Left kidney (tissue), 8 donors: ENCODE results near the gene GJD2. TPM values are rescaled to one million over a fixed set of nuclear protein-coding genes. Genes with fewer than 3 reads are reported as not detected.

Experiments
- DNase-seq: peaks from one replicate; pipeline ENCODE4 v3.0.0-alpha.2; 2013
- long read RNA-seq, 8 donors: transcript quantifications; one replicate each; lab custom pipeline, GENCODE V29; 2026
- polyA plus RNA-seq: library from polyadenylated mRNA; unstranded; fragments of 120-200 nt; gene quantifications from one replicate; pipeline ENCODE4 v1.2.1, GENCODE V29; 2013; ENCODE audit not compliant: insufficient read length

The GJD2 gene
- not detected for polyA plus RNA-seq
- long read RNA-seq, donor 1: 0 reads
- long read RNA-seq, donor 2: 0 reads
- long read RNA-seq, donor 3: 0 reads
- long read RNA-seq, donor 4: 0 reads
- long read RNA-seq, donor 5: 0 reads
- long read RNA-seq, donor 6: 0 reads
- long read RNA-seq, donor 7: 0 reads
- long read RNA-seq, donor 8: 0 reads

DNA sequence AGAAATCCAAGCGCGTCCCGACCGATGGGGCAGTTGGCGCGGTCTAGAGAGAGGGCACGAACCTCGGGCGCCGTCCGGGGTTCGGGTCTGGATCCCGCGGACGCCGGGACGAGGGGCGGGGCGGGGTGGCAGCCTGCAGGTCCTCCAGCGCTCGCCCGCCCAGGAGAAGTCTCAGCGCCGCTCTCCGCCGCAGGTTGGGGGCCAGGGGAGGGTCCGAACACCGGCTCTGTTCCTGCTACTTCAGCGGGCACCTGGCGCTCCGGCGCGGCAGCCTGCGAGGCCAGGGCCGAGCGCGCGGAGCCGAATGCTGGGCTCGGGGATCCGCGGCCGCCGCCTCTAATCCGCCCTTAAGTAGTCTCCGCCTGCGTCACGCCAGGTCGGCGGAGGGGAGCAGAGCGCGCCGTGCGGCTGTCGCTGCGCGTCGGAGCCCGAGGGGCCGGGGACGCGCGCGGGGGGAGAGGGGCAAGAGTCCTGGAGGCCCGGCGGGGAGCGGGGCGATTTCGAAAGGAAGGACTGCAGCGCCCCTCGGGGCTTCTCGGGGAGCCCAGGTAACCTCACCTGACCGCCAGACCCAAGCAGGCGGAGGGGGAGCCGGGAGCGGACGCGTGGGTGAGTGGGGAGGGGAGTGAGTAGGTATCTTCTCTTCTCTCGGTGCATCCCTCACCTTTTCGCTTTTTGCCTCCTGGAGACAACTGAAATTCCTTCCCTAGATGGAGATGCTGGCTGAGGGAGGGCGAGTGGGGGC is at the start of gene GJD2:
Gene GJD2, minus strand, starts transcription at position 325 of the 745 bp plus-strand sequence. CDS start 510 bp downstream, outside the sequence.
- DNase-seq: peak; percentile 13

DNA sequence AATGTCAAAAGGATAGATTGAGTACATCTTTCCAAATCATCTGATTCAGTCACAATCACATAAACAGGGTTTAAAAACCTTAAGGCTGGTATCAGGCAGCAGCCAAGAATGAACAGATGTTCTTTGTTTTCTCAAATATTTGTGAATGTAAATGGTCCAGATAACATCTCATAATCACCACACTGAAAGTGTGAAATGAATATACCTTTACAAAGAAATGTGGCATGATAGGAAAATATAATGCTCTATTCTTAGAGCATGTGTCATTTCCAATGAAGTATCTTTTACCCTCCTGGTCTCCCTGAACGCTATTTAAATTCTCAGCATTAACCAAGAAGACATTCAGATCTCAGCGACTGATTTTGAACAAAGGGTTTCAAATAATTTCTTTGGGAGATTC is 49.3 kb upstream of the GJD2 start:
- DNase-seq: no peak

DNA sequence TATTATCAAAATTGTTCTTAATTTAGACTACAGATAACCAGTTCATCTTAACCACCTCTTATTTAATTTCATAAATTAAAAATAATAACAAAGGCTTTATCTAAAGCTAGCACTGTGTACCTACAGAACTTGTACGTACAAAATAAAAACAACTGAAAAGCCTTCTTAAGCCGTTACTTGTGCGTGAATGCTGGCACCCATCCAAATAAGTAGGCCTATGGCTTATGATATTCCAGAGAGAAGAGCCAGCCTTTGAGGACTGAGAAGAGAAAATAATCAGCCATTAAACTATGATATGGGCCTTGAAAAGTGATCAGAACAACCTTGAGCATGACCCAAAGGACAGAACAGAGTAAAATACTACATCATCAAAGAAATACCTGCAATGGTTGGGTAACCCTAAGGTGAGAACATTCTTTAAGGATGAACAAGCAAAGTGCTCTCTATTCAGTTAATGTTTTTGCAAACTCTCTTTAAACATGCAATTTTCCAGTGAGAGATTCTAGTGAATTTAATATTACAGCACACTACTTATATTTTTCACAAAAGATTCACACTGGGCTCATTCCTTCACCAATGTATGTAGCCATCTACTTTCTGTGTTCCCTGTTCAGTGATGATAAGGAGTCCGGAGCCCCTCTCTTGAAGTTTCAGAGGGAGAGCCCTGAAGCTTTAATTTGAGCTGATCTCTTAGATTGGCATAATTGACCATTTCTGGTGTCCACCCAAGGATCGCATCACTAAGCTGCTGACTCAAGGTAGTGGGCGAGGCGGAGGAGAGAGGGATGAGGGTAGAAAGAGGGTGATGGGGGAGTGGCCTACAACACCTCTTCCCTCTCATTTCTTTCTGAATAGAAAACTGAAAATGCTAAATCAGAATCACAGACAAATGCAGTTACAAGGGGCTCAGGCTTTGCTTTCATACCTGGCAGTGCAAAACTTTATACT is 48.3 kb upstream of the GJD2 start:
- no peak for DNase-seq

DNA sequence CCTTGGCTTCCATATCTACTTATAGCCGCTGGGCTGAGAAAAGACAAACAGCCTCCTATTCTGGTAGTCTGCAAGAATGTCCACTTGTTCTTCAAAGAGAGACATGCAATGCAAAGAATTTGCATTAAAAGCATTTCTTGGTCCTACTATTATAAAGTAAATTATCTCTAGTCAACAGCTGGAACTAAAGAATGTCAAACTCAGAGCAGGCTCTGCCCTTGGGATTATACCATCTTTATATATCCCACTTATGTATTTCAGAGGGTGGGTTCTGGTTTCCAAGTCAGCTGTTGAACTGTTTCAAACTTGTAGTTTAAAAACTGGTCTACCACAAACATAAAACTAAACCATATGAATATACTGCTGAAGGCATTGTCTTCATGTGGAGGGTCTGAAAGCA is 47.6 kb upstream of the GJD2 start:
- no peak for DNase-seq

DNA sequence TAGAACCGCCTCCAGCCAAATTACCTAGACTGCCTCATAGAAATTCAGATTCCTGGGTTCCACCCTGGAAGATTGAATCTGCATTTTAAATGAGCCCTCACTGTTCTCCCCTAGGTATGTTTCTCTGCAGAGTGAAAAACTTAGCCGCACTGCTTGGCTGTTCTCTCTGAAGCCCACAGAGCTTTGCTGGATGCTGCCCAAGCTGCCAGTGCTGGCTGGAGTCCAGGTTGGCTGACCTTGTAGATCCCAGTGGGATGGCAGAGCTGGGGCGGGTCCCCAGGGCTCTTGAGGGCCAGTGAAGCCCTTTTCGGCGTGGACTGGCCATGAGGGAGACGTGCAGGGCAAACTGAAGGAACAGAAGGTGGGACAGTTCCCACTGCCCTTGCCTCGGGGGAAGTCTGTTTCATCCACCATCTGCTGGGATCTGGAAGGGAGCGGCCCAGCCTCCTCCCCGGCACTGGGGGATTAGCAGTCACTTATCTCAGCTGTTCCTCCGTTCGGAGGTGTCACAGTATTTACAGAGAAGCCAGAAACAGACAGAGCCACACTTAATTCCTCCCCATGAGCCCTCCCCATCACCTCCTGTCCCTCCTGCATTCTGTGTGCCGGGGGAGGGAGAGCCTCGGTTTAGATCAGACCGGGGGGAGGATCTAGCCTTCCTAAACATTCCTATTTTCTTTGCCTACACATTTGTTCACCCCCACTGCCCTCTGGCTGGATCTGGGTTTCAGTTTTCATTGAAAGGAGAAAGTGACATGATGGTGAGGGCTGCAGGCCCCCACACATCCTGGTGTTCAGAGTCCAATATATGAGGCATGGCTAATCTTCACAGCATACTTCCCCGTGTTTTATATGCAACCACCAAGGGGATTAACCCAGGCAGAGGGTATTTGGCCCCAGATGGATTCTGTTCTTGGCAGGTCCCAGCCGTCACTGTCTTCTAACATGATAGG is 44.6 kb upstream of the GJD2 start:
- DNase-seq: peak; percentile 40

DNA sequence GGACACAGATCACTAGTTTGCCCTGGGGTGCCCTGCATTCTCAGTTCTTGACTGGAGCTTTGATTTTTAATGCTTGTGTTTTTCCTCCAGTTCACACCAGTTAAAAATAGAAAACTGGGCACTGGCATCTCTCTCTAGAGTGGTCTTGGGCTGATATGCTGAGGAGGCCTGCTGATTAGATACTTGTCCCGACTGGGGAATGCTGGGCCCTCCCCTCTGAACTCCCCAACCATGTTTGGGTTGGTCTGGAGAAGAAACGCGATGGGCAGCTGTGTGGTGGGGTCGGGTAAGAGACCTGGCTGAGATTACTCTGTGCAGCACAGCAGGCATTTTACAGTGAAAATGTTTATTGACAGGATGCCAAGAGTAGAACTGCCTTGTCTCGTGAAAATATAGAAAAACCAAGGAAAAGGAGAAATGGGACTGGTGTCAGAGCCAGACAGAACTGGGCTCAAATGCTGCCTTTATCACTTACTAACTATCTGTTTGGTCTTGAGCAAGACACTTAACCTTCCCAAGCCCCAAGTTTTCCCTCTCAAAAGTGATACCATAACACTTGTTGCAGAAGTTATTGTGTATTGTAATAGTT is 42.1 kb upstream of the GJD2 start:
- DNase-seq: no peak

DNA sequence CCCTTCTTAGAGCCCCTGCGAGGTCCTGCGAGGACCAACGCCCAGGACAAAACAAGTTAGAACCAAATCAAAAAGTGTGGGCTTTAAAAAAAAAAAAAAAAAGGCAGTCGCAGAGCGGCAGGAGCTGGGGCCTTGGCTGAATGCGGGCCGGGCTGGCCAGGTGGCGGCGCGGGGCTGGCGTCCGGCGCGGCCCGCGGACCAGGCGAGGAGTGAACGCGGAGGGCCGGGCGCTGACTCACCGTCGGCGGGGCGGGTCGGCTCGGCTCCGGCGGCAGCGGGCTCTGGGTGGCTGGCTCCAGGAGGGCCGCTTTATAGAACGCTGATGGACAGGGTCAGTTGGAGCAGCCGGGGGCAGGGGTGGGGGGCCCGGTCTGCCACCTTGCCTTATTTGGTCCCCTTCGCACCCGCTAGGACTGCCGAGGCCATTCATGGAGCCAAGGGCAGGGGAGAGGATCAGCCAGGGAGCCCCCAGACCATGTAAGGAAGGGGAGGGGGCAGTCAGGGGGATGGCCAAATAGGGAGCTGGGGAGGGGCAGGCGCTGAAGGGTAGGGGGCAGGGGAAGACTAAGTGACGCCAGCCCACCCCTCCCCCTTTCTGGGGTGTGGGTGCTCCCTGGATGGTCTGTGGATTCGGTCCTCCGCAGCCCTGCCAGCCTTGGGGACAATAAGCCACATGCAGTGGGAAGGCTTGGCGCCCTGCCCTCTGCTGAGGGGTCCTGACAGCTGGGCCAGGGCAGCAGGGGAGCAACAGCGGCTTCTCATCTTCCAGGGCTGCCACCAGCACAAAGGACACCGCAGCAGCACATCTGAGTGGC is 40.7 kb upstream of the GJD2 start, which contains the start of gene ACTC1:
Gene ACTC1, minus strand, starts transcription at position 283 of the 815 bp plus-strand sequence. CDS start 741 bp downstream, outside the sequence.
- DNase-seq: no peak

DNA sequence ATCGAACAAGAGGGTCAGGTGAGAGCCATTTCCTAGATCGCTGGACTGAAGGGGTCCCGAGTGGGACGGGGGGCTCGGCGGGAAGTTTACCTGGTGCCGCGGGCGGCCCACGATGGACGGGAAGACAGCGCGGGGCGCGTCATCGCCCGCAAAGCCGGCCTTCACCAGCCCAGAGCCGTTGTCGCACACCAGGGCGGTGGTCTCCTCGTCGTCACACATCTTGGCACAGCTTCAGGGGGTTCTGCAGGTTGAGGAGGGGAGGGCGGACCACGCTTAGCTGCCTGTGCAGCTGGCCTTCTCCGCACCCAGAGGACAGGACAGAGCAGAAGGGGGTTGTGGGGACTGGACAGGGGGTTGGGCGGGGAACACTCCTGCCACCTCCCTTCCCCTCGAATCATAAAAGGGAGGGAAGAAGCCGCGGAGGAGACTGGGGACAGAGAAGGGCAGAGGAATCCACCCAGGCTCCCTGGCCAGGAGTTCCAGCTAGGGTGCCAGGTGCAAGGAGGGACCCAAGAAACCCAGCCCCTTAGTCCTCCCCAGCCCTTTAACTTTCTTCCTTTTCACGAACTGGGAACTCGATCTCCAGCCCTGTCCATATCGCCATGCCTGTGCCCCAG is 39.9 kb upstream of the GJD2 start:
- no peak for DNase-seq

DNA sequence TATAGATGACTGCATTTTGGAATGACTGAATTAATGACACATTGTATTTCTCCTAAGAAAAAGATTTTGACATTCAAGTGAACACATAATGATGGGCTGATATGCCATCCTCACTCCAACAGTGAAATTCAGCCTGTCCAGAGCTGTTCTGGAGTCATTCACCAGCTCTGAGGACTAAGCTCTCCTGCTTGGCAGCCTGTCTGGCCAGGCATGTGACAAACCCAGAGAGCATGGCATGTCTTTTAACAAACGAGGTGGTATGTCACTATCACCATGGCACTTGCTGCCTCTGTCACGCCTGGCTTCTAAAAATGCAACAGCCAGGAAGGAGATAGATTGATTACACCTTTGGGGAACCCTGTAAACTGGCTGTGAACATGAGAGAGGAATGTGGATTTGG is 39.1 kb upstream of the GJD2 start:
- no peak for DNase-seq

DNA sequence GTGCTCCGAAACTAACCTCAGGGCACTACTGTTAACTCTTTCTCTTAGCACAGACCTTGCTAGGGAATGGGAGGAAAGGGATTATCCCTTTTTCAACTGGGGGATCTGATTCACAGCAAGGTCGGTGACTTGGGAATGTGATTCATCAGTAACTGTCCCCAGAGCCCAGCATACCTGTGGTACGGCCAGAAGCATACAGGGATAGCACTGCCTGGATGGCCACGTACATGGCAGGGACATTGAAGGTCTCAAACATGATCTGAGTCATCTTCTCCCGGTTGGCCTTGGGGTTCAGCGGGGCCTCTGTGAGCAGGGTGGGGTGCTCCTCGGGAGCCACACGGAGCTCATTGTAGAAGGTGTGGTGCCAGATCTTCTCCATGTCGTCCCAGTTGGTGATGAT is 38.3 kb upstream of the GJD2 start:
- DNase-seq: no peak

DNA sequence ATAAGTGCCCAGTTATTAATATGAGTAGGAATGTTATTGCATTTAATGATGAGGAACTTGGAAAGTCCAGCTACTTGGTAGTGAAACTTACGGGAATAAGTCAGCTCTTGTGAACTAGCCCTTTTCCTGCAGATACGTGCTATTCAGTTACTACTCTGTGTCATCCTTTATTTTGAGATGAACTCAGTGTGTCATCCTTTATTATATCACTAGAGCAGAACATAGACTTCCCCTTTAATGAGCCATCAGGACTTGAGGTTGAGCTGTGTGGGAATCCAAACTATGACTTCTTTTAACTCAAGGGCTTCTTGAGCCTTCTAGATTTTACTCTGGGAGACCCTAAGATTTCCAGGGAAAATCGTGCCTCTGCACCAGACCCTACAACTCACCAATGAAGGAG is 36.9 kb upstream of the GJD2 start:
- no peak for DNase-seq

DNA sequence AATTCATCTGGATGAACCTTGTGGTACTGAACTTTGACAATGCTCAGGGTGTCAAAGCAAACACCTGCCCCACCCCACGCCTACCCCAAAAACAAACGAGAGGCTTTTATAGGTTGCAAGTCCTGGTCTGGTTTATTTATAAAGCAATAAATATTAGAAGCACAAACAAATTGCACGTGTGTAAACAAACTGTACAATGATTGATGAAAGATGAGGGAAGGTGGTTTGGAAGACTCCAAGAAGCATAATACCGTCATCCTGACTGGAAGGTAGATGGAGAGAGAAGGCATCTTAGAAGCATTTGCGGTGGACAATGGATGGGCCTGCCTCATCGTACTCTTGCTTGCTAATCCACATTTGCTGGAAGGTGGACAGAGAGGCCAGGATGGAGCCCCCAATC is 35.3 kb upstream of the GJD2 start:
- DNase-seq: no peak

DNA sequence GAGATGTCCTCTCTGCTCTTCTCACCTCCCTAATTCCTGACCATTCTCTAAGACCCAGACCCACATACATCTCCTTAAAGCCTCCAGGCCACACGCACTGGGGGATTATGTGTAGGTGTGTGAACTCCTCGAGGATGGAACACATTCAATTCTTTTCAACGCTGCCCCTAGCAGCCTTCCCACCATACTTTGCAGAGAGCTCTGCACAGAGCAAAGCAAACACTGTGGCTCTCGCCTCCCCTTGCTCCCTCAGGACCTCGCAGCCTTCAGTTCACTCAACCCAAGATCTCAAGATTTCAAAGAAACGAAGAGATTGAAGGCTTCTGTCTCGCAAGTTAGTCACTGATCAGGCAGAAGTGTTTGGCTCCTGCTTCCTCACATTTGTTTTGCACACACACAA is 34.5 kb upstream of the GJD2 start:
- DNase-seq: no peak

DNA sequence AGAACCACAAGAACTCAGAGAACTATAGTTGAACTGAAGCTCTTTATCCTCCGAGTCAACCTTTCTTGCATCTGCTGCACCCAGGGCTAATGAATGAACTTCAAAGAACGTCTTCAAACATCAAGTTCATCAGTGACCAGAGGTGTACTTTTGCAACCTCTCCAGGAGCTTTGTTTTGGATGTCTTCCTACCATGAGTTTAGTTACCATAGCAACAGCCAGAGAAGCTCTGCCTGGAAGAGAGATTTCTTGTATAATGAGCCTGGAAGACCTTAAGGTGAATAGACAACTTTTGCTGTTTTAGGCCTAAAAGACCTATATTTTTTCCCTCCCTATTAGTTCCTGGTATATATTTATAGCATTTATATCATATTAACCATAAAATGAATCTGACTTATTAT is 31.4 kb upstream of the GJD2 start:
- no peak for DNase-seq

DNA sequence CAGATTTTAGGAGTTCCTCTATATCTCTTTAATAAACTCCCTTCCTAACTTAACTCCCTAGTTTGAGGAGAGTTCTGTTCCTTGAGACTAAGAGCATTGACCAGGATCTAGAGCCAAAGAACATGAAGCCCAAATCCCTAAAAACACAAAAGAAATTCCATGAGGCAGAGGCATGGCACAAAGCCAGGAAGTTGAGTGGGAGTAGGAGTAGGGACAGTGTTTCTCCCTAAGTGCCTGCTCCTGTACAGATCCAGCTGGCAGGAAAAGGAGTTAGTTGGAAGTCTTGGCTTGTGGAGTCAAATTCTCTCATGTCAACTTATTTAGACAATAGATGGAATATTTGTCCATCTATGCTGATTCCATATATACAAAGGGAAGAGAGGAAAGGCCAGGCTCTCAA is 29.2 kb upstream of the GJD2 start:
- DNase-seq: no peak

DNA sequence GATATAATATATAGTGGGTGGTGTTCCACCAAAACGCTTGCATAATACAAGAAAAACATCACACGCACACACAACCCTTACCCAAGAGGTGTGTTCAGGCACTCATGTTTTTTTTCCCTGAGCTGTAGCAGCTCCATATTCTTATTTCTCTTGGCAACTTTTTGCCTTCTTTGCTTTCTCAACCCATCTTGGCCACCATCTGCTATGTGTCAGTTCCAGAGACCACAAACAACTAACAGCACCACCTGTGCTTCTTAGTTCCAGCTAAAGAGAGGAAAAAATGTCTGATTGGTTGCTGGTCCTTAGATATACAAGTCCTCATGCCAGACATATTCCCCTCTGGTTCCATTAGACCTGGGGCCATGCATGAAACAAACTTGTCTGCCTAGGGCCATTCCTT is 28.6 kb upstream of the GJD2 start:
- no peak for DNase-seq

DNA sequence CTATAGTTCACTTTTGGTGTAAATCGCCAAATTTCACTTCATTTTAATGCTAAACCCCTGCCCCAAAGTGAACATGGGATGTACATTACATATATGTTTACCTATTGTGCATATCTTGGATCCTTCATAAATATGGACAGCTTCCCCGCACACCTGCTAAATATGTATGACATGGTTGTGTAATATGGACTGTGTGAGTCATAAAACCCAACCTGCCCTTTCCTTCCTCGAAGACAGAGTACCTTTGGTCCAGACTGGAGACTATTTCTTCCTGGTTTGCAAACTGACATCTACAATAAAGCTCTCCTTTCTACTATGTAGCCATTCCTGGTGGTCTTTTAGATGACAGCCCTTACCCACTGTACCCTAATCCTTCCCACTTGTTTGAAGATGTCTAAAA is 28.1 kb upstream of the GJD2 start:
- DNase-seq: no peak

DNA sequence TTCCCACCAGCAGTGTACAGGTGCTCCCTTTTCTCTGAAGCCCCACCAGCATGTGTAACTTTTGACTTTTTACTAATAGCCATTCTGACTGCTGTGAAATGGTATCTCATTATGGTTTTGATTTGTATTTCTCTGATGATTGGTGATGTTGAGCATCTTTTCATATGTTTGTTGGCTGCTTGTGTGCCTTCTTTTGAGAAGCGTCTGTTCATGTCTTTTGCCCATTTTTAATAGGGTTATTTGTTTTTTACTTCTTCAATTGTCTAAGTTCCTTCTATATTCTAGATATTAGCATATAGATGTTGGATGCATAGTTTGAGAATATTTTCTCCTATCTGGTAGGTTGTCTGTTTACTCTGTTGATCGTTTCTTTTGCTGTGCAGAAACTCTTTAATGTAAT is 25.9 kb upstream of the GJD2 start:
- DNase-seq: no peak

DNA sequence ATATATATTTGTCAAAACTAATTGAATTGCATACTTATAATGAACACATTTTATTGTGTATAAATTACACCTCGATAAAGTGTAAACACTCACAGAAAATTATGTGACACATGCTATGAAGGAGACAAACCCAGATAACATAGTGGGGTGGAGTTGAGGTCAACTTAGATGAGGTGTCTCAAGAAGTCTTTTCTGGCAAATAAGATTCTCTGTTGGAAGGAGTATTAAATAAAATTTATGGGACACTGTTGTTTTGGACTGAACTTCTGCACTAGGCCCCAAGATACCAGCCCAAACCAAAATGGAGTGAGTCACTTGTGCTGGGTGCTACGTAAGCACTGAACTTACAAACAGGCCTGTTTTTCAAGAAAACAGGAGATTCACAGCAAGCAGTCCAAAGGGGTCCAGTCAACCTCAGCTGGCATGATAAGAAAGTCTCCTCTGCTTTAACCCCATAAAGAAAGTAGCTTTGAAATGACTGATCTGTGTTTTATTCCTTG is 21.9 kb upstream of the GJD2 start:
- DNase-seq: no peak

DNA sequence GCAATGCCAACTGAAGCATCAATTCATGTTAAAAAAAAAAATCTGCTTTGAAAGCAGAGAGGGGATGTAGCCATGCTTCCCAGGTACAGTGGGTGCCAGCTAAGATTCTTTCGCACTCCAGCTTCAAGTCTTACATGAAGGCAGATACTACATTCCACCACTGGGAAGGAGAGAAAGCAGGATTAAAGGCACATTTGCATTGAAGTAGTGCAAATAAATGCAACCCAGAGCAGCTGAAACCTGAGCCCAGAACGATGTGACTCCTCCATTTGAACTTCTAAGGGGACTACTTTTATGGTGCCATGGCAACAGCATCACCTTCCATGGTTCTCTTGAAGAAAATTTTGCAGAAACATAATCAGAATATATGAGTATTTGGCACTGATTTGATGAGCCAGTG is 19.1 kb upstream of the GJD2 start:
- DNase-seq: no peak
